C4-2B (cell line): ENCODE results near the gene PCSK6.

Experiments used
- ZFX ChIP-seq: fragments of 450-650 bp; IDR thresholded peaks from 2 replicates; pipeline ENCODE4 v1.6.1; 2017
- TF ChIP-seq, protein P1 (sequence below): fragments of 450-650 bp; conservative IDR thresholded peaks from 2 replicates; pipeline ENCODE4 v1.5.1; 2017; ENCODE audit warnings: mild to moderate bottlenecking

DNA sequence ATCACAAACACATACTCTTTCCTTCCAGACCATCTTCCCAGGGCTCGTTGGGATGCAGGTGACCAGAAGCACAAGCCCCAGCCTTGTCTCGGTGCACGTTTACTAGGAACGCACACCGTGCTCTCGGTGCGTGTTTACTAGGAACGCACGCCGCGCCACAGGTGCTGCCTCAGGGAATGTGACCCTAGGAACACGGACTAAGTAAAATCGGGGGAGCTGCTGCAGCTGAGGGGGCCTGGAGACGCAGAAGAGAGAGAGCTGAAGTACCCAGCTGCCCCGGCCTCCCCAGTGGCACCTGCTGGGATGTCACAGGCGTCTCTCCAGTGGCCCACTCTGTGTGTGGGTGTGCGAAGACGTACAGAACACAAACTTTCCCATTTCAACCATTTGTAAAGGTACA, 103.5 kb downstream of the PCSK6 start:
- TF ChIP-seq, protein P1, sequence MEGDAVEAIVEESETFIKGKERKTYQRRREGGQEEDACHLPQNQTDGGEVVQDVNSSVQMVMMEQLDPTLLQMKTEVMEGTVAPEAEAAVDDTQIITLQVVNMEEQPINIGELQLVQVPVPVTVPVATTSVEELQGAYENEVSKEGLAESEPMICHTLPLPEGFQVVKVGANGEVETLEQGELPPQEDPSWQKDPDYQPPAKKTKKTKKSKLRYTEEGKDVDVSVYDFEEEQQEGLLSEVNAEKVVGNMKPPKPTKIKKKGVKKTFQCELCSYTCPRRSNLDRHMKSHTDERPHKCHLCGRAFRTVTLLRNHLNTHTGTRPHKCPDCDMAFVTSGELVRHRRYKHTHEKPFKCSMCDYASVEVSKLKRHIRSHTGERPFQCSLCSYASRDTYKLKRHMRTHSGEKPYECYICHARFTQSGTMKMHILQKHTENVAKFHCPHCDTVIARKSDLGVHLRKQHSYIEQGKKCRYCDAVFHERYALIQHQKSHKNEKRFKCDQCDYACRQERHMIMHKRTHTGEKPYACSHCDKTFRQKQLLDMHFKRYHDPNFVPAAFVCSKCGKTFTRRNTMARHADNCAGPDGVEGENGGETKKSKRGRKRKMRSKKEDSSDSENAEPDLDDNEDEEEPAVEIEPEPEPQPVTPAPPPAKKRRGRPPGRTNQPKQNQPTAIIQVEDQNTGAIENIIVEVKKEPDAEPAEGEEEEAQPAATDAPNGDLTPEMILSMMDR = no peak
- no peak for TF ChIP-seq ZFX
